Suppressor macrophage (primary cell): ENCODE results near the gene ACOT8.
"Not testable (repeated sequence)": the region's sequence is repeated elsewhere in the genome, so short reads cannot be mapped to it uniquely, and the experiment has no call there.

Experiments used
- DNase-seq, 4 experiments: peaks; one replicate each; pipeline ENCODE4 v3.0.0-alpha.2; 2020 to 2022

ACOT8 gene

GRCh38 chr20:45887346-45887715, 30.1 kb upstream of the ACOT8 start, which contains the start of gene SPATA25:
SPATA25 (minus strand) TSS chr20:45887622; CDS start chr20:45887590, 32 bp downstream.
- DNase-seq: no peak

- DNase-seq: no peak
Measured at GRCh38 chr20:45886590-45887345, 29.6 kb upstream of the ACOT8 start.

- DNase-seq: no peak
Measured at GRCh38 chr20:45883100-45883469, 25.9 kb upstream of the ACOT8 start.

- DNase-seq: no peak
Measured at GRCh38 chr20:45882469-45883099, 25.4 kb upstream of the ACOT8 start.

GRCh38 chr20:45880988-45881788, 24.0 kb upstream of the ACOT8 start, which contains the start of gene ZSWIM1:
ZSWIM1 (plus strand) TSS chr20:45881227; CDS start chr20:45882593, 1,366 bp downstream.
- peak; percentile 99 for DNase-seq

- no peak for DNase-seq
Measured at GRCh38 chr20:45878076-45878761, 21.0 kb upstream of the ACOT8 start.

GRCh38 chr20:45874576-45874975, 17.4 kb upstream of the ACOT8 start:
- no peak for DNase-seq

- DNase-seq: not testable (repeated sequence)
Measured at GRCh38 chr20:45874104-45874481, 16.9 kb upstream of the ACOT8 start.

GRCh38 chr20:45873409-45874103, 16.4 kb upstream of the ACOT8 start:
- DNase-seq: no peak

- no peak for DNase-seq
Measured at GRCh38 chr20:45872626-45873025, 15.4 kb upstream of the ACOT8 start.

- no peak for DNase-seq
Measured at GRCh38 chr20:45867819-45868176, 10.6 kb upstream of the ACOT8 start.

- DNase-seq: no peak
Measured at GRCh38 chr20:45867136-45867818, 10.1 kb upstream of the ACOT8 start.

GRCh38 chr20:45866454-45866853, 9.3 kb upstream of the ACOT8 start:
- no peak for DNase-seq

- no peak for DNase-seq
Measured at GRCh38 chr20:45863543-45864470, 6.6 kb upstream of the ACOT8 start.

GRCh38 chr20:45861221-45862075, 4.3 kb upstream of the ACOT8 start:
- no peak for DNase-seq

GRCh38 chr20:45860560-45861220, 3.5 kb upstream of the ACOT8 start:
- DNase-seq: no peak

GRCh38 chr20:45859916-45860315, 2.7 kb upstream of the ACOT8 start:
- DNase-seq: no peak

GRCh38 chr20:45857882-45858216, 657 bp upstream of the ACOT8 start:
- no peak for DNase-seq

- DNase-seq: no peak
Measured at GRCh38 chr20:45853484-45853883, 3.7 kb downstream of the ACOT8 start.
